Measurements from ENCODE around the gene PEX3. TPM values are rescaled to one million over a fixed set of nuclear protein-coding genes. Genes with fewer than 3 reads are reported as not detected.

The PEX3 gene
- total RNA-seq, 1 experiment from 2014 or later, result 17.9 TPM

DNA sequence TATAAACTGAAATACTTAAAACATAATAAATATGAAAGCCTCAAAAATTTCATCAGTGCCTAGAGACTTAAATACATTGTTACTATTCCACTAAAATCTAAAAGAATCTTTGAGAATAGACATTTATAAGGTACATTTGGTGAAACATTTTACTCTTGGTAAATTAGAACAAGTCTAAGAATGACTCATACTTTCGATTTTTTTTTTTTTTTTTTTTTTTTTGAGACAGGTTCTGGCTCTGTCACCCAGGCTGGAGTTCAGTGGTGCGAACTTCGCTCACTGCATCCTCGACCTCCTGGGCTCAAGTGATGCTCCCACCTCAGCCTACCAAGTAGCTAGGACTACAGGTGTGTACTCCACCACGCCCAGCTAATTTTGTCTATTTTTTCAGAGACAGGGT lies 54.5 kb downstream of the PEX3 start:
- no peaks in the 10 kb centered on the region for H3K9me3 Mint-ChIP-seq
- H3K4me2 ChIP-seq (ENCODE audit: insufficient read depth, insufficient read length, low read length), result no peak overlapping the region
- no peaks in the 10 kb centered on the region for H3K79me1 ChIP-seq (ENCODE audit: insufficient read depth, low read depth, low read length, poor library complexity, severe bottlenecking)
- no peak overlapping the region for H3K14ac ChIP-seq (ENCODE audit: insufficient read depth, low read length)
- H3K27ac ChIP-seq (ENCODE audit: insufficient read length, low read depth, low read length), result no peak overlapping the region
- no peak for DNase-seq
- H2BK20ac ChIP-seq (ENCODE audit: low read depth, low read length, poor library complexity, severe bottlenecking), result no peak overlapping the region
- no peak overlapping the region for H2AK5ac ChIP-seq (ENCODE audit: insufficient read length, low read length)
- no peak overlapping the region for H2BK5ac ChIP-seq (ENCODE audit: insufficient read length, low read length)
- H2AFZ ChIP-seq (ENCODE audit: low read length), result no peak overlapping the region
- 0 out of 4 replicates have a peak, but pooled peaks cover 0 to 2% of the 10 kb centered on the region in 2 experiments for H3K4me1 Mint-ChIP-seq
- WGBS (ENCODE audit: extremely low coverage, insufficient read length, low lambda C conversion rate), result no CpG with 5 or more reads among the region's 5 CpGs
- H3K4me1 ChIP-seq (ENCODE audit: insufficient read depth, low read length), result no peaks in the 10 kb centered on the region
- no peaks in the 10 kb centered on the region for H3K27me3 Mint-ChIP-seq (ENCODE audit: low read depth)
- no peak overlapping the region for H4K91ac ChIP-seq (ENCODE audit: insufficient read length, low read depth, low read length)
- H2BK120ac ChIP-seq (ENCODE audit: low read depth, low read length, poor library complexity, severe bottlenecking), result no peak overlapping the region
- no peaks in the 10 kb centered on the region for H3K79me2 ChIP-seq (ENCODE audit: insufficient read depth, low read length)
- no peak overlapping the region for H3K4ac ChIP-seq (ENCODE audit: low read depth, low read length)
- H3K27me3 ChIP-seq (ENCODE audit: insufficient read depth, low read length), result no peaks in the 10 kb centered on the region
- no peak overlapping the region for H4K5ac ChIP-seq (ENCODE audit: insufficient read length, low read depth, low read length)
- H3K4me3 Mint-ChIP-seq, result no peak overlapping the region
- H2BK15ac ChIP-seq (ENCODE audit: low read depth, low read length), result no peak overlapping the region
- TF ChIP-seq, protein P1, sequence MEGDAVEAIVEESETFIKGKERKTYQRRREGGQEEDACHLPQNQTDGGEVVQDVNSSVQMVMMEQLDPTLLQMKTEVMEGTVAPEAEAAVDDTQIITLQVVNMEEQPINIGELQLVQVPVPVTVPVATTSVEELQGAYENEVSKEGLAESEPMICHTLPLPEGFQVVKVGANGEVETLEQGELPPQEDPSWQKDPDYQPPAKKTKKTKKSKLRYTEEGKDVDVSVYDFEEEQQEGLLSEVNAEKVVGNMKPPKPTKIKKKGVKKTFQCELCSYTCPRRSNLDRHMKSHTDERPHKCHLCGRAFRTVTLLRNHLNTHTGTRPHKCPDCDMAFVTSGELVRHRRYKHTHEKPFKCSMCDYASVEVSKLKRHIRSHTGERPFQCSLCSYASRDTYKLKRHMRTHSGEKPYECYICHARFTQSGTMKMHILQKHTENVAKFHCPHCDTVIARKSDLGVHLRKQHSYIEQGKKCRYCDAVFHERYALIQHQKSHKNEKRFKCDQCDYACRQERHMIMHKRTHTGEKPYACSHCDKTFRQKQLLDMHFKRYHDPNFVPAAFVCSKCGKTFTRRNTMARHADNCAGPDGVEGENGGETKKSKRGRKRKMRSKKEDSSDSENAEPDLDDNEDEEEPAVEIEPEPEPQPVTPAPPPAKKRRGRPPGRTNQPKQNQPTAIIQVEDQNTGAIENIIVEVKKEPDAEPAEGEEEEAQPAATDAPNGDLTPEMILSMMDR (conservative IDR thresholded peaks at IDR 0.05), result no peak
- no peaks in the 10 kb centered on the region for H4K20me1 ChIP-seq (ENCODE audit: control insufficient read depth, insufficient read depth, insufficient read length)
- no peak overlapping the region for H3K27ac Mint-ChIP-seq
- no peak overlapping the region for H3K18ac ChIP-seq (ENCODE audit: insufficient read length, low read depth, low read length)
- H3K36me3 Mint-ChIP-seq (ENCODE audit: insufficient read depth in 1 of 3, low read depth in 3 of 3), result peaks cover 14 to 62% (median 39%) of the 10 kb centered on the region in 3 experiments; a peak in 6 of 7 replicates
- no peak overlapping the region for H4K8ac ChIP-seq (replicated peaks; ENCODE audit: insufficient read length, low read depth, low read length)
- H3K9ac ChIP-seq (ENCODE audit: extremely low read depth, insufficient read length, low read length), result no peak overlapping the region
- H3K23ac ChIP-seq (ENCODE audit: insufficient read length, low read depth, low read length), result no peak overlapping the region
- no peak overlapping the region for H2BK12ac ChIP-seq (ENCODE audit: insufficient read length, low read depth, low read length)
- no peaks in the 10 kb centered on the region for H3K23me2 ChIP-seq (ENCODE audit: insufficient read length, low read depth, low read length, poor library complexity, severe bottlenecking)
- H3K9me3 ChIP-seq (ENCODE audit: control insufficient read depth, low read depth, low read length), result no peaks in the 10 kb centered on the region
- H3K56ac ChIP-seq (ENCODE audit: insufficient read length, low read depth, low read length), result no peak overlapping the region
- H3T11ph ChIP-seq (ENCODE audit: low read length), result no peak overlapping the region
